D341Med (cell line): Measurements from ENCODE around the gene SND1.
"Not testable (repeated sequence)": the region's sequence is repeated elsewhere in the genome, so short reads cannot be mapped to it uniquely, and the experiment has no call there.

Experiments
- DNase-seq: peaks from one replicate; pipeline ENCODE4 v3.0.0; 2012; ENCODE audit warnings: low spot score

The SND1 gene

GRCh38 chr7:127832592-127832991 lies 180.6 kb downstream of the SND1 start:
- no peak for DNase-seq

GRCh38 chr7:127833641-127834040 lies 181.6 kb downstream of the SND1 start:
- DNase-seq, result no peak

DNA sequence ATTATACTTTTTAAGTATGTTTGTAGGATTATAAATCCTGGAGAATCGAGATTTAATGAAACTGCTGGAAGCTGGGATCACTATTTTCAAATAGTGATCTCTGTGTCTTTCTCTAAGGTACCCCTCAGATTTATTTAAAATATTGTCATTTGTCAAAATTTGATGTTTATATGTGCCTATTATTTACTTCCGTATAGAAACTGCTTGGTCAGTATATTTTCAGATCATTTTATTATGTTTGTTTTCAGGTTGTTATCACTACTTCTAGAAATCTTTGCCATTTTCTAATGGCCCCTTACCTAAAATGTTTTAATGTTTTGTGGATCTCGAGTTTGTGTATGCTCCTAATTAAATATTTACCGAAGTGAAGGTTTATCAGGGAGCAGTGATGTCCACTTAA lies 183.7 kb downstream of the SND1 start:
- DNase-seq, result no peak

- not testable (repeated sequence) for DNase-seq
These were observed 185.9 kb downstream of the SND1 start for GRCh38 chr7:127837816-127838410.

- no peak for DNase-seq
These were observed 186.9 kb downstream of the SND1 start for GRCh38 chr7:127838816-127839415.

GRCh38 chr7:127840226-127840951 lies 188.4 kb downstream of the SND1 start:
- DNase-seq, result no peak

DNA sequence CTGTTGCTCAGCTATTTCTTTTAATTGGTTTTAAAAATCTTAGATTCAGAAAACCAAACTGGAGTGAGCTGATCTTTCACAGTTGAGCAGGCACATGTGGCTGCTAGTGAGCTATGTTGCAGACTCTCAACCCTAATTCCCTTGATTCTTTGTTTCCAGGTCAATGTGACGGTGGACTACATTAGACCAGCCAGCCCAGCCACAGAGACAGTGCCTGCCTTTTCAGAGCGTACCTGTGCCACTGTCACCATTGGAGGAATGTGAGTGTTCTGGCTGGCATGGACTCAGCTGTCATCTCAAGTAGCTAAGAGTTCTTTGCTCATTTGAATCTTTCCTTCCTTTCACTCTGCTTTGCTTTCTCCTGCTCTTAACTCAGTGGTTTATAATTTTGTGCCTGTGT lies 192.2 kb downstream of the SND1 start:
- no peak for DNase-seq

DNA sequence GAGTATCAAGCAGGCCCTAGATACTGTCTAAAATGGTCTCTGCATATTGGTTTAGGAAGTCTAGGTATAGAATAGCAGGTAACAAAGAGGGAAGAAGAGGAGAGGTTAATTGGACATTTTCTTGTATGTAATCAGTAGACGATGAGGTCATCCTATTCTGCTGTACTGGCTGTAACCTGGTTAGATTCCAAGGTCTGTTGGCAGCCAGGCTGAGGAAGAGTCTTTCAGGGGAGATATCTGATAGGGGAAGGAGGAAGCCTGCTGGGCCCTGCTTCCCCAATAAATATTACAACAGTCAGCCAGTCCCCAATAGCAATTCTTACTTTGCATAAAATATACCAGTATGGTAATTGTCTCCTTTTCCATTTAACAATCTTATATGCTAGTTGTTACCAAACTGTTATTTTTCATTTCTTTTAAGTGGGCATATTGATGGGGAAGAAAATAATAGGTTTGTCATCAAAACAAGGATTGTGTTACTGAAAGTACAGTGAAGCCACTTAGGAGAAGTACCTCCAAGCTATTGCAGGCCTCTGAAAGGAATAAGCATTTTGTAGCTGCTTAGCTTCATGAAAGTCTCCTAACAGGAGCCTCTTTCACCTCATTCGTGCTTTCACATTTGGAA lies 192.8 kb downstream of the SND1 start:
- no peak for DNase-seq

DNA sequence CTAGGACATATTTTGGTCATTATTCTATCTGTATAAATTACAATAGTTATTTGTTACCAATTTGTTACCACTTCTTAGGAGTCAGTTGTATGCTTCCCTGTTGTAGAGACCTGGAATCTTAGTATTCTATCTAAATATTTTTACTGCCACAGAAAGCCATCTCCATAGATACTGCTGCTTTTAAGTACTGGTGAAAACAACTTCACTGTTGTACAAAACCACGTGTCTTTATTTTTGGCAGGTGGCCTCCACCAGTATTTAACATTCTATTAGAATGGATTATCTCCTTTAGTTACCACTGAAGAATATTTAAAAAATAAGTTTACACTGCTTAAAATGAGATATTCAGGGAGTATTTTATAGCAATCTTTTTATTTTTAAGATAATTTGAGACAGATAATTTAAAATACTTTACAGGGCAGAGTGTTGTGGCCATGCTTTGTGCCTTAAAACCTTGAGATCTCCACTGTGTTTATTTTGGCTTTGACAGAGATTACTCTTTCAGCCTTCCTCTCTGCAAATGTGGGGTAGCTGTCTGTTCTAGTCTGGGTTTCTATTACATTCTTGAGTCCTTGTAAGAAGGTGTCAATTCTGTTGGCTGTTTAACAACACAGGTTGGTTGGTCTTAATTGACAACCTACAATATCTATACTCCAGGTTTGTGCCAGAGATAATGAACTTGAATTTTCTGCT lies 193.7 kb downstream of the SND1 start:
- no peak for DNase-seq

- DNase-seq, result no peak
These were observed 195.6 kb downstream of the SND1 start for GRCh38 chr7:127847641-127848040.

GRCh38 chr7:127848241-127848640 lies 196.2 kb downstream of the SND1 start:
- no peak for DNase-seq

DNA sequence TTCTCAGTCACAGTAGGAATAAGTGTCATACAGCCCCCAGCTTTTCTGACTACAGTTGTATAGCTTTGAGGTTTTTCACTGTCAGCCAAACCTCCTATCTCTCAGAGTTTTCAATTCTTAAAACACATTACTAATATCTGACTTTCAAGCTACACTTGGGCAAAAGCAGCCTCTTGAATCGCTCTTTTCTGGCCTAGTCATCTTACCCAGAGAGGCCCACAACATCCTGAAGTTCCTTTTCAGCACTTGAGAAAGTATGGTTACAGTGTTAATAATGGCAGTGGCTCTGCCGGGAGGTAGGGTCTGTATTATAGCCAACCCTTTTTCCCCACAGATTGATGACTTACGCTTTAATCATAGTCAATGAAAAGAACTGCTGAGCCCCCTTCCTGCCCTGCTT lies 198.2 kb downstream of the SND1 start:
- DNase-seq, result no peak

- no peak for DNase-seq
These were observed 202.4 kb downstream of the SND1 start for GRCh38 chr7:127854383-127854782.

GRCh38 chr7:127857464-127857841 lies 205.5 kb downstream of the SND1 start:
- no peak for DNase-seq

DNA sequence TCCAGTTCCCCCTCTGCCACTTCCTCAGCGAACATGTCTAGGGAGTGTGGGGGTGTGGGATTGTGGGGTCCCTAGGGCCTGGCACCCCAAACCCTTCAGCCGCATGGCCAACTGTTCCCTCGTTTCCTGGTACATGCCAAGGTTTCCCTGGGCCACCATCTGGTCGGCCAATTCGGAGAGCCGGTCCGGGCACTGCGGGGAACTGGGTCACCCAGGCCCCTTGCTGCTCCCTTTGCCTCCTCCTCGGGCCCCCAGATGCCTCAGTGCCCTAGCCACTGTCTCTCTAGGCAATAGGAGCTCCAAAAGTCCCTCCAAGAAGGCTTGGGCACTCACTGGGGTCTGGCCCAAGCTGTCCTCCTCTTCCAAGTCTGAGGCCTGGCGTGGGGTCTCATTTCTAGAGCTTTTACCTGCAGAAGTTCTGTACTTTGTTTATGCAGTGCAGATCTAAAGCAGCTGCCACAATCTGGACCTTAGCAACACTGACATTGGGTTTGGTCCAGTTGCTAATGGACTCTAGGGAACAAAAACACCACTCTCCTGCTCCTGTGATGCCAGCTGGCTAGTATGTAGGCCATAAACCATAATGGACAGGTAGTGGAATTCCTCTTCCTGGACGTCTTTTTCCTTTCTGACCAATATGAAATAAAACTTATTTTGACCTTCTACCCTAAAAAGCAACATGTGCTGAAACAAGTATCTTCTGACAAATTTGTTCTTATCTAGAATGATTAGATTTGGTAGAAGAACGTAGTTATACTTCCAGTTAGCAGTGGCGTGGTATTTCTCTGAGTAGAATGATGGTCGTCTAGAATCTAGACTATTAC lies 206.3 kb downstream of the SND1 start:
- DNase-seq, result no peak

DNA sequence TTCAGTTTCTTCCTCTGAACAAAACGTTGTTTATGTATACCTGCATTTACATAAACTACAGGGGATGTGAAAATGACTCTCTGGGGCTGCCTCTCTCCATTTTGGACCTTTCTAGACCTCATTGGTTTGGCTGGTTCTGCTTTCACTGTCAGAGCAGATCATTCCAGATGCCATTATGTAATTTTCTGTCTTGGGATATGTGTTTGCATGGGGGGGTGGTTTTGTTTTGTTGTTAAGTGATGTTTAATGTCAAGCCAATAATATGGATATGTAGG lies 206.9 kb downstream of the SND1 start:
- DNase-seq, result no peak

DNA sequence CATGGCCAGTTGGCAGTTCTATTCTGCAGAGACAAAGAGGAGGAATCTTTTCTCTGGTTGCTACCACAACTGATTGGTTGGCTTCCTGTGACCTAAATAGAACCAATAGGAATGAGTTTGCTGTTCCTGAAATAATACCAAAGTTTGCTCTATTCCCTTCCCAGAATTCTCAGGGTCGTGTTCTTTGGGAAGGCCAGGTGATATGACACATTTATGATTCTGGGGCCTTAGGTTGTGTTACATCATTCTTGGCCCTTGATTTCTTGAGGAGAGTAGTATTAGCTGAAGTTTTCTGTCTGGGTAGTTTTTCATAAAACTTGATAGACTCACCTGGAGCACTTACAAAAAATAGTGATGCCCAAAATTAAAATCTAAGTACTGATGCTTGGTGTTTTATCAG lies 207.3 kb downstream of the SND1 start:
- DNase-seq, result no peak

DNA sequence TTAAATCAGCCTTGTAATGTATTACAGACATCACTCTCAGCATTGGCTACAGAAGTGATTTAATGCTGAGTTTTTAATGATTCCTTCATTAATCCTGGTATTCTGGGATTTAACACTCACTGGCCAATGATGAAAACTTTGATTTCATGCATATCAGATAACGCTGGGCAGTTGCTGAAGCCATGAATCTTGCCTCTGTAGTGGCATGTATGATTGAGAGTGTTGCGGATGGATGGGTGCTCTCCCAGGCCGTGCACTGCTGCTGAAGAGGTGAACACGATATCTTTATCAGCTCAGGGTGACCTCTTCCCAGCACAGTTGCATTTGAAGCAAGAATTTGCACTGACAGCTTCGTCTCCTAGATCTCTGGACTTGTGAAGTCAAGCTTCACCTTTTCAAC lies 210.5 kb downstream of the SND1 start:
- no peak for DNase-seq

DNA sequence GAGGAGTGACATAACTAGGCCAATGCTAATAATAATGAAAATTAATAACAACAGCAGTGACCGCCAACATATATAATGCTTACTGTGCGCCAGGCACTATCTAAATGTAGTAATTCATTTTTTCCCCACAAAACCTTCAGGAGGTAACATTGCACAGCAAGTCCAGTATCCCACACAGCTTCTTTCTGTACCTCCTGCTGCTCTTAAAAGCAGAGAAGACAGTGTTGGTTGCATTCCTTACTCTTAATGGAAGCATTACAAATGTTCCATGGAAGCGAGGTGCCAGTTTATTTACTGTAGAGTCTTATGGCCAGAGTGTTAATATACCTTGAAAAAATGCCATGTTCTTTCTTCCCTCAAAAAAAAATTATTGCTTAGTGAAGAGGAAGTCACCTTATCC lies 211.1 kb downstream of the SND1 start:
- no peak for DNase-seq

DNA sequence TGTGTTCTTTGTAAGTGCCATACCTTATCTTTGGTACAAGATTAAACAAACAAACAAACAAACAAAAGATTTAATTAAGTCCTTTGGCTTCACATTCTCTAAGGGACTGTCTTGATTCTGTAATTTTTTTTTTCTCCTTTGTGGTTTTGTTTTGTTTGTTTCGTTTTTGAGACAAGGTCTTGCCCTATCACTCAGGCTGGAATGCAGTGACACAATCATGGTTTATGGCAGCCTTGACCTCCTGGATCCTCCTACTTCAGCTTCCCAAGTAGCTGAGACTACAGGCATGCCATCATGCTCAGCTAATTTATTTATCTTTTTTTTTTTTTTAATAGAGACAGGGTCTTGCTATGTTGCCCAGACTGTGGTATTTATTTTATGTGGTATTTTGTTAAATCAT lies 213.5 kb downstream of the SND1 start:
- no peak for DNase-seq

DNA sequence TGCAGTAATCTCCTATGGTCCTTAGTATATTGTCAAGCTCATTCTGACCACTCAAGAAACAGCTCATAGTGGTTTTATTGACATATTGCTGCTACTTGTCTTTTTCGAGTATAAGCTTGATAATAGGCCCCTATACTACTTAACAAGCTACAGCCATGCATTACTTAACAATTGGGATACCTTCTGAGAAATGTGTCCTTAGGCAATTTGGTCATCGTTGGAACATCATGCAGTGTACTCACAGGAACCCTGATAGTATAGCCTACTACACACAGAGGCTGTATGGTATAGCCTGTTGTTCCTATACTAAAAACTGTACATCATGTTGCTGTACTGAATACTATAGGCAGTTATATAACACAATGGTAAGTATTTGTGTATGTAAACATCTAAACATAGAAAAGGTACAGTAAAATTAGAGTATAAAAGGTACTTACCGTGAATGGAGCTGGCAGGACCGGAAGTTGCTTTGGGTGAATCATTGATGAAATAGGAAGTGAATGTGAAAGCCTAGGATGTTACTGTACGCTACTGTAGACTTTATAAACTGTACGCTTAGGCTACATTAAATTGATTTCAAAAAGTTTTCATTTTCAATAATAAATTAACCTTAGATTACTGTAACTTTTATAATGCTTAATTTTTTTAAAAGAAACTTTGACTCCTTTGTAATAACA lies 218.4 kb downstream of the SND1 start:
- DNase-seq, result no peak
